UCSD-AML1 (cell line): Measurements from ENCODE around the gene CDK11B.
"Not testable (repeated sequence)": the region's sequence is repeated elsewhere in the genome, so short reads cannot be mapped to it uniquely, and the experiment has no call there.

Source experiments
- DNase-seq: peaks from one replicate; lab custom pipeline; 2025; ENCODE audit not compliant: unreplicated experiment; lab: John Stamatoyannopoulos, UW

Gene CDK11B

DNA sequence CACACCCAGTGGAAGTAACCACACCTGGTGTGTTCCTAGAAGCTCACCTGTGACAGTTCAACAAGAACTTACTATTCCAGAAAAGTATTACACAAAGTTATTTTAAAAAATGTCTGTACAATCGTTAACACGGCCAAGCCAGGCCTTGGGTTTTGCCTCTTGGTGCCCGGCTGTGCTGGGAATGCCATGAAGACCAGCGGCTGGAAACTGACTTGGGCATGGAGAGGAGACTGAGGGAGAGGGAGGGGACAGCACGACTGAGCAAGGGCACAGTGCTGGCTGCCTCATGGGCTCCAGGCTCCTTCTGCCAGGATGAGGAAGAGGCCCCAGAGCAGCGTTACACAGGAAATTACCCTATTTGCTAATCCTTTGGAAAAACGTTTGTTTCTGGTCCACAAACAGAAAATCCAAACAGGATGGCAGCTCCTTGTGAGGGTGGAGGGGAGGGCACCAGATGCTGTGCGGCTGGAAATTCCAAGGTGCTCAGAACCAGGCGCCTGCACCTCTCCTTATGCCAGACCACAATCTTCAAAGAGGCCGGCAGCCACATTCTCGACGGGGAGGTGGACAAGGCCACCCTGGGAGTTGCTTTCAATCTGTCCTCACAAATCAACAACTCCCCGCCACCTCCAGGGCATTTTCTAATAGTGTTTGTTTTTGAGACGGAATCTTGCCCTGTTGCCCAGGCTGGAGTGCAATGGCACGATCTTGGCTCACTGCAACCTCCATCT is 4.2 kb upstream of the CDK11B start:
- not testable (repeated sequence) for DNase-seq

DNA sequence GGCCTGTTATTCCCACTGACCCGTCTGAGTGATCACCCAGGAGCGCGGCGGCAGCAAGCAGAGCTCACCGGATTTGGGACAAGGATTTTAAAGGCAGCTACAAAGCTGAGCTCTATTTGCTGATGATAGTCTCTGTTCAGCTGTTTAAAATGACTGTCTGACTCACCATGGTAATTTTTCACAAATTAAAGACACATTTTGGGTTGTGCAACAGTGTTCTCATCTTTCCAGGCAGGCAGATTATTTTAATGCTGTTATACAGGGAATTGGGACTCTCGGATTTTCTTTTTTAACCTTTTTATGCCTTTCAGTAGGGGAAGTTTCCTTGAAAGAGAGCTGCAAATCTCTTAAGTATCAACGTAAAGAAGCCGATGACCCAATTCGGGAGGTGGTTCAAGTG is 3.6 kb upstream of the CDK11B start:
- not testable (repeated sequence) for DNase-seq

DNA sequence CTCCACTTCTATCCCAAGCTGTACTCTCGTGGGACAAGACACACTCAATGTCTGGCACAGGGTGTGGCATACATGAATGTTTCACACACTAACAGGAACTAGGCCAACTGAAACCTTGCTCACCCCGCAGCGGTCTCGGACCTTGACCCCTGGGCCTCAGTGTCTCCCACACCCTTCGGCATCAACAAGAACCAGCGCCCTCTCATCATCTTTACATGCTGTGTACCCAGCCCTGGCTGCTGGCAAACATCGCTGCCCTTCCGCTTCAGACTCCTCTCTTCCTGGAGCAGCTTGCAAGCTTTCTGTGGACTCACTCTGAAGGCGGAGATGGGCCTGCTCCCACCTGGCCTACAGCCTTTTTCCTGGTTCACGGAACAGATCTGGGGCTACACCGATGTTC is 10.5 kb downstream of the CDK11B start:
- not testable (repeated sequence) for DNase-seq

DNA sequence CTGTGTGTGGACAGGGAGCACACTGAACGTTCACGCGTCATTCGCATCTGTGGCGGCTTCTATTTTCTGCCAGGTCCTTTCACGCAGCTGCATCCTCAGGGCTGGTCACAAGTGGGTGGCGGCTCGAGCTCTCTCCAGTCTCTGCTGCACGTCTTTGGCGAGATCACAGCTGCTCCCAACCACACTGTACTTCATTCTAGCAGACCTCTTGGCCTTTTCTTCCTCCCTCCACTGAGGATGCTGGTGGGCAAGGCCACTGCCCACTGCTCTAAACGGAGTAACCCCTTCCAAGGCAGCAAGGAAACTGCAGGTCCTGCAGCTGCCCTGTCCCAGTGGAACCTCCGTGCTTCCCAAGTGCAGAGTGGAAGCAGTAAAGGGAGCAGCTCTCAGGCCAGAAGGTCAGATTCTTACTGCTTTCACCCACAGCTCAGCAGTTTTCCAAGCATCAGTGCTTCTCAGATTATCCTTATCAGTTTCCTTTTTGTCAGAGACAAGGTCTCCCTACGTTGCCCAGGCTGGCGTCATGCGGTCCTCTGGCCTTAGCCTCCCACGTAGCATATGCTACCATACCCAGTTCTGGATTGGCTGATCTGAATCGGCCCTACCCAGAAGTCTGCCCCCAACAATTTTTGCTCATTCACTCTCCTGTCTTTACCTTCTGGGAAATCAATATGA is 11.1 kb downstream of the CDK11B start:
- peak; percentile 26 for DNase-seq

DNA sequence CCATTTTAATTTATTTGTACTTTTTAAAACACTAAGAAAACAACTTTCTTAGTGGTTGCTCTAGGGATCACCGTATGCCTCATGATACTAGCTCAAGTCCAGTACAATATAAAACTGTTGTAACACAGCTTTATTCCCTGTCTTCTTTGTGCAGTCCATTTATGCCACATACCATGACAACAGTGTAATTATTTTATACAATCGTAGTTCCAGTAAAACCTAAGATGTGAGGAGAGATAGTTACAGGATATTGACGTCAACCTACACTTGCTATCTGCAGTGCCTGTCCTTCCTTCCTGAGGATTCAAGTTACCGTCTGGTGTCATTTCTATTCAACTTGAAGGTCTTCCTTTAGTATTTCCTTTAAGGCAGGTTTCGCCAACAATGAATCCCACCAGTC is 12.5 kb downstream of the CDK11B start:
- not testable (repeated sequence) for DNase-seq

DNA sequence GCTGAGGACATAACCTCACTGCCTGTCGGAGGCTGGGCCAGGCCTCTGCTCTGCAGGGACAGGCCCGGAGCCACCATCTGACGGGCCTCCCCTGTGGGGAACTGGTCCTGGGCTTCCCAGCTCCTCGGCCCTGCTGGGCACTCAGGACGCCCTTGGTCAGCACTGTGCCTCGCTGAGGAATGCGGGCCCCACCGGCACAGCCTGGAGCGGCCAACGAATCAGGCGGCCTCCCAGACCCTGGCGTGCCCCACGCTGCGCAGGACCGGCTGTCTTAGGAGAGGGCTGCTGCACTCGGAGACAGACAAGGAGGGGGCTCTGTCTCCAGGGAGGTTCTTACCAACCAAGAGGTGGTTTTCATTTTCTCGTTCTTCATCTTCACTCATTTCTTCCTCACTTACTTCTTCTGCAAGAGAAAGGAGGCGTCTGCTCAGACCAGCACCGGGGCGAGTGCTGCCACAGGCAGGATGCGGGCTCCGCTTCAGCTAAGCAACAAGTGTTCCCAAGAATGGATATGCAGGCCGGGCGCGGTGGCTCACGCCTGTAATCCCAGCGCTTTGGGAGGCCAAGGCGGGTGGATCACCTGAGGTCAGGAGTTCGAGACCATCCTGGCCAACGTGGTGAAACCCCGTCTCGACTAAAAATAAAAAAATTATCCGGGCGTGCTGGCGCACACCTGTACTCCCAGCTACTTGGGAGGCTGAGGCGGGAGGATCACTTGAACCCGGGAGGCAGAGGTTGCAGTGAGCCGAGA is 17.9 kb downstream of the CDK11B start:
- not testable (repeated sequence) for DNase-seq

DNA sequence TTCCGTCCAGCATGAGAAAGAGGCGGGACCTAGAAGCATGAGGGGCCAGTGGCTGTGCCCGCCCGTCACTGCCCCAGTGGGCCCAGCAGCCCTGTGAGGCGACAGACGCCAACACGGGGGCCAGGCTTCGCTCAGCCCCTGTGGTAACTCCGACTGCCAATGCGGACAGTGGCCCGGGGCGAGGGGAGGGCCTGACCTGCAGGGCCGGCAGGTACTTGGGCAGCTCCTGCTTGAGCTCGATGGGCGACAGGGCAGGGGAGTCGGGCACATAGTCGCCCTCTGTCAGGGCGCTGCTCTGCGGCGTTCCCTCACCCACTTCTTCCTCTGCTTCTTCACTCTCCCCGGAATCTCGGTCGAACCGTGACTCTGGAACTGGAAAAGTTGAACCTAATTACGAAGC is 18.7 kb downstream of the CDK11B start:
- DNase-seq, result not testable (repeated sequence)

DNA sequence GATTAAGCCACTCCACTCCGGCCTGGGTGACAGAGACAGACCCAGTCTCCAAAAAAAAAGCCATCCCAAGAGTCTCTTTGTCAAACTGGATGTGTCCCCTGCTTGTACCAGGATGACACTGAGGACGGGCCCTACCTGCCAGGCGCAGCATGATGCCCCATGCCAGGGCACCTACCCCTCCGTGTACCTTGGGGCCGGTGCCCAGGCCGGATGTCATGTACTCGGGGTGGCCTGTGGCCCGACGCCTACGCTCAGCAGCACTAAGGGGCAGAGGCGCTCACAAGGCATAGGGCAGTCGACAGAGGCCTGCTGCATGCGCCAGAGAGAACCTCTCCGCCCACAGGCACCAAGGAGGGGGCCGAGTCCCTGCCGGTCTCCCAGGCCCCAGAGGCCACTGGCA is 19.4 kb downstream of the CDK11B start:
- DNase-seq, result not testable (repeated sequence)

DNA sequence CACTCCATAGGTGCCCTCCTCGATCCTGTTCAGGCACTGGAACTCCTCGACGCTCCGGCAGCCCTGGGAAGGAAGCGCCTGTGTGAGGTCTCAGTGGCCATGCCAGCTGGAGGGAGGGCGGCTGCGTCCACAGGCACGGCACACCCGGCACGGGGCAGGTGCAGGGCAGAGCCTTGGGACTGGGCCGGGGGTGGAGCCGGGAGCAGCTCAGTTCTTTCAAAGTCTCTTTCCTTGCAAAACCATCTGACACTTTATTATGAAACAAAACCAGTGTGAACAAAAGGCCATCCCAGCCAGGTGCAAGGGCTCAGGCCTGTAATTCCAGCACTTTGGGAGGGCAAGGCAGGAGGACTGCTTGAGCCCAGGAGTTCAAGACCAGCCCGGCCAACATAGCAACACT is 20.3 kb downstream of the CDK11B start:
- not testable (repeated sequence) for DNase-seq

DNA sequence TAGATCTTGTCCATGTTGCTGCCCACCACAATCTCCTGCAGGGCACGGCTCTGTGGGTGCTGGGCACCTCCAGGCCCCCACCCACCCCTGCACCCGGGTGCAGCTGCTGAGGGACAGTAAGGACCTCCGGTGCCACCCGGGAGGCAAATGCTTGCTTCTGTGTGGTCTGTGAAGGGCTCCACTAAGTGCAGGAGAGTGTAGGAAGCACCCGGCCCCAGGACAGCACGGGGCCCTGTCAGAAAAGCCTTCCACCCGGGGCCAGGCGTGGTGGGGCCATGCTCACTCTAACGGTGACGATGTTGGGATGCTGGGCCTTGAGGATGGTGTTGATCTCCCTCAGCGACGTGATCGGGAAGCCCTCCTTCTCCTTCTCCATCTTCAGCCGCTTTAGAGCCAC is 21.3 kb downstream of the CDK11B start:
- not testable (repeated sequence) for DNase-seq

DNA sequence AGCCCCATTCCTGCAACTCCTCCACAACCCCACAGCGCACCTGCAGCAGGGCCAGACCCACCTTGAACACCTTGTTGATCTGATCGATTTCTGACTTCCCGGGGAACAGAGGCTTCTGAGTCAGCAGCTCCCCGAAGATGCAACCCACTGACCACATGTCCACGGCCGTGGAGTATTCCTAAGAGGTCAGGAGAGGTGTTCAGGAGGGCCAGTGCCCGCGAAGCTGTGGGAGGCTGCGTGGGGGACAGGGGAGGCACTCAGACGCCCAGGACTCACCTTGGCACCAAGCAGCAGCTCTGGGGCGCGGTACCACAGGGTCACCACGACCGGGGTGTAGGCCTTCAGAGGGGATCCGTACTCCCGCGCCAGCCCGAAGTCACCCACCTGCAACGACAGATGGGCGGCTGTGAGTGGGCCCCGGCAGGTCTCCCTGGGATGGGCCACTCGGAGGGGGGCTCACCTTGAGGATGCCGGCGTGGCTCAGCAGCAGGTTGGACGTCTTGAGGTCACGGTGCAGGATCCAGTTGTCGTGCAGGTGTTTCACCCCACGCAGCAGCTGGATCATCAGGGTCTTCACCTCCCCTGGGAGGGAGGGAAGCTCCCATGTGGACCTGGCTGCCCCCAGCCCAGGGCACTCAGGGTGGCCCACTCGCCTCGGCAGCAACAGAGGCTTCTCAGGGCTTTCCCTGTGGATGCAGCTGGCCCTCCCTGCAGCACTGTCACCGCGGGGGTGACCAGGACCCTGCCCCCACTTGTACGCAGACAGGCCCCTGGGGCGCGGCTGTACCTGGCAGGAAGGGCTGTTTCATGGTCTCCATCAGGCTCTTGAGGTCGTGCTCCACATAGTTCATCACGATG is 22.0 kb downstream of the CDK11B start:
- DNase-seq, result not testable (repeated sequence)

DNA sequence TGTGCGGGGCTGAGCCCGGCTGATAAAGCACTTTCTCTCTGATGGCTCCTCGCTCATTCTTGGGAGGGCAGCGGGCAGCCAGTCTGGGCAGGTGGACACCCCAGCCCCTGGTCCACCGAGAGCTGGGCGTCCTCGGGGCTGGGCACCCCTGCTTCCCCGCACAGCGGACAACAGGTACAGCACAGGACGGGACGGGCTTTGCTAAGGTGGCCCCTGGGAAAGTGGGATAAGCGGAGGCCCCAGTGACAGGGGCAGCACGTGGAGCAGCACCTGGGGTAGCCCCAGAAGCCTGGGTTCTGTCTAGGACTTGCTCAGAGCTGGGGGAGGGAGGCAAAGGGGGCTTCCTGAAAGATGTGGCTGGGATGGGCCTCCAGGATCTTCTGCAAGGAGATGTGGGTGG is 24.2 kb downstream of the CDK11B start:
- not testable (repeated sequence) for DNase-seq

DNA sequence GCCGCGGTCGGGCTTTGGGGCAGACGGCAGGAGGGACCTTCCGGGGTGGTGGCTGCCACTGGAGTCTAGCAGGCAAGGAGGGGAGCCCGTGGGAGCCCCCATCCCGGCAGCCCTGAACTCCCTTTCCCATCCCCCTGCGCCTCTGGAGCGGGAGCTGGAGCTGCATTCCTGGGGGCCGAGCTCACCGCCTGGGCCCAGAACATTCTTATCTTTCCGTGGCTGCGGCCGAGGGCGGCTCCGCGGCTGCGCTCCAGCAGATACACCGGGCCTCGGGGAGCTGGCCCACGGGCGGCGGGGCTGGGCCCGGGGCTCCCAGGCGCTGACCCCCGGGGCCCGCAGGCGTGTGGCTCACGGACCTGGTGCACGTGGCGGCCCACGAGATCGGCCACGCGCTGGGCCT is 25.4 kb downstream of the CDK11B start:
- DNase-seq, result not testable (repeated sequence)

DNA sequence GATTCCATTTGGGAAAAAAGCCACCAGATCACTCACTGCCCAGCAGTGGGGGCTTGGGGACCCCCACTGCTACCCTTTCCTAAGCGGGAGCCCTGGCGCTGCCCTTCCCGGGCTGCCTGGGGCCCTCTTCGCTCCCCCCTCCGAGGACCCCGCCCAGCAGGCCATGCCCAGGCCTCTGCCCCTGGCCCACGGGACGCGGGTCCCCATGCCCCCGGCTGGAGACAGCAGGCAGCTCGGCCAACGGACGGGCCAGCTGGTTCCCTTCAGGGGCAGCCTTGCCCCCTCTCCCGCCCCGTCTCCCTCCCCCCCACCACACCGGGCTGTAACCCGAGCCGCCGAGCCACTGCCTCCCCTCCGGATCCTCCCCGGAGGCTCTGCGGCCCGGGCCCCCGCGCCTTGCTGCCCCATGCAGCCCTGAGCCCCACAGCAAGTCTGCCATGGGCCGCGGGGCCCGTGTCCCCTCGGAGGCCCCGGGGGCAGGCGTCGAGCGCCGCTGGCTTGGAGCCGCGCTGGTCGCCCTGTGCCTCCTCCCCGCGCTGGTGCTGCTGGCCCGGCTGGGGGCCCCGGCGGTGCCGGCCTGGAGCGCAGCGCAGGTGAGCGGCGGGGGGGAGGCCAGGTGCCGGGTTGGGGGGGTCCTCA is 26.9 kb downstream of the CDK11B start, which contains the start of gene MMP23B:
TSS of gene MMP23B (plus strand) at position 392 of the 639 bp plus-strand sequence. CDS start at position 438, 46 bp downstream.
- DNase-seq, result no peak

DNA sequence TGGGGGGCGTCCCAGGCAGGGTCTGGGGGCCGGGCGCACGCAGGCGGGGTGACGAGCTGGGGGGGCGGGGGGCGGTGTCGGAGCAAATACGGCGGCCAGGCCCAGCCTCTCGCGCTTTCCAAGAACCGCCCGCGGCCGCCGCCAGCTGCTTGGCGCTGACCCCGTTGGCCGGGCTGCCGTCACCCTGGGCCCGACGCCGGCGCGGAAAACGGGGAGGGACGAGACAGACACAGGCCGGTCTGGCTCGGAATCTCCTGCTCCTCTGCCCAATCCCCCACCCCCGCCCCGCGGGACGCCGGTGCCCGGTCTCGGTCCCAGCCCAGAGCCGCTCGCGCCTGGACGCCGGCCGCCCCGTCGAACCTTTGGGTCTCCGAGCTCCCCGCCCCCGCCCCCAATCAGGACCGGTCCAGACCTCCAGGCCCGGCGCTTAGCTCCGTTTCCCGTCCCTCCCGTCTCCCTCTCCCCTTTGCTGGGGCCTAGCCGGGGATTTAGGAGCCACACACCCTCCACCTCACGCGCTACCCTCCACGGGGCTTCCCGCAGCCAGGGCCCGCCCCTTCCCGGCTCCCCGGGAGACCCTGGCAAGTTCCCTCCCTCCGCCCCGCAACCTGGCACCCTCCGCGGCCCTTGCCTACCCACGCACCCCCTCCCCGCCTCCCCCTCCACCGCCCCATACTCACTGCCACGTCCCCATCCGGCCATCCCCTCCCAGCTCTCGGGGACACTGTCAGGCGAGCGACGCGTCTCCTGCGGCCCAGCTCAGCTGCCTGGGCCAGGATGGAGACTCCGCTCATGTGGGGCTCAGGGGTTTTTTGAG is 27.6 kb downstream of the CDK11B start:
- no peak for DNase-seq

DNA sequence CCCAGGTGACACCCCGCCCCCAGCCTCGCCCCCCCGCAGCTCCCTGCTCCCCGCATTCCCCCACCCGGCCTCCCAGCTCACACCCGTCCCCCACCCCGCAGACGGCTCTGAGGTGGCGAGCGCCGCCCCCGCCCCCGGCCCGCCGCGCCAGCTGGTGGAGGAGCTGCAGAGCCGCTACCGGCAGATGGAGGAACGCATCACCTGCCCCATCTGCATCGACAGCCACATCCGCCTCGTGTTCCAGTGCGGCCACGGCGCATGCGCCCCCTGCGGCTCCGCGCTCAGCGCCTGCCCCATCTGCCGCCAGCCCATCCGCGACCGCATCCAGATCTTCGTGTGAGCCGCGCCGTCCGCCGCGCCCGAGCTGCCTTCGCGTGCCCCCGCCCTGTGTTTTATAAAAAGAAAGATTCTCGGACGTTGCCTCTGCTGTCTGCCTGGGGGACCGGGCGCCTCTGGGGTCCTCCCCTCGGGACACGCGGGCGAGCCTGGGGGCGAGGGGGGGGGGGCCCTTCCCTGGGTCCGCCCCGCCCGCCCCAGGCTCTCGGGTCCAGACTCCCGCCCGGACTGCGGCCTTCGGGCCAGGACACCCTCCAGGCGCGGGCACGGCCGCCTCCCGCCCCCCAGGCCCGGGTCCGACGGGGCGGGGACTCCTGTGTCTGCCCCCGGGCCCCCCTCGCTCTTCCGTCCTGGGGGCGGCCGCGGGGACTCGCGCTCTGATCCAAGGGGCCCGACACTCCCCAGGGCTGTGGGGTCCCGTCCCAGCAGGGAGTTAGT is 28.4 kb downstream of the CDK11B start:
- DNase-seq, result no peak

DNA sequence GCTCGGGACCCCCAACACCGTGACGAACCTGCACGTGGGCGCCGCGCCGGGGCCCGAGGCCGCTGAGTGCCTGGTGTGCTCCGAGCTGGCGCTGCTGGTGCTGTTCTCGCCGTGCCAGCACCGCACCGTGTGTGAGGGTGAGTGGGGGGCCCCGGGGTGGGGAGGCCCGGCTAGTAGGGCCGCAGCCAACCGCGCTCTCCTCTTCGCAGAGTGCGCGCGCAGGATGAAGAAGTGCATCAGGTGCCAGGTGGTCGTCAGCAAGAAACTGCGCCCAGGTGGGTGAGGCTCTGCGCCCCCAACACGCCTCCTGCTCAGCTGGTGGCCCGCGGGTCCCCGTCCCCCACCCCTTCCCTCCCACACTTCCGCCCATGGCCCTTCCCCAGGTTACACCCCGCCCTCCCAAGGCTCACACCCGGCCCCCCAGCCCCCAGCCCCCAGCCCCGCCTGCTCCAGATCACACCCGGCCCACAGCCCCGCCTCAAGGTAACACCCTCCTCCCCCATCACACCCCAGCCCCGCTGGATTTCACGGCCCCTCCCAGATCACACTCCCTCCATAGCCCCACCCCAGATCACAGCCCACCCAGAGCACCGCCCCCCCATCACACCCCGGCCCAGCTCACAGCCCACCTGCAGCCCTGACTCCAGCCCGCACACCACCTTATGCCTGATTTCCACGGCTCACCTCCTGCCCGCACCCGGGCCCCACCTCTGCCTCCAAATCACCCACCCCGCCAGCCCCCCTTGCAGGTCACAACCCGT is 29.2 kb downstream of the CDK11B start:
- DNase-seq, result no peak
